DND-41 (cell line): ENCODE results near the gene SPACA6.

Experiments
- ATAC-seq: fragments of 200-7000 bp; cut with Tn5 transposase; 3 replicates; pipeline ENCODE4 v1.9.1; 2021; ENCODE audit warnings: low read depth; ENCODE audit not compliant: insufficient read depth
- DNase-seq: peaks from one replicate; pipeline ENCODE4 v3.0.0-alpha.2; 2020
- H2AFZ ChIP-seq: 2 replicates; pipeline ENCODE4 v1.6.0; 2012; ENCODE audit warnings: low read depth, low read length
- H3K27ac ChIP-seq: 2 replicates; pipeline ENCODE4 v1.5.1; 2012; ENCODE audit warnings: low read length, inconsistent platforms
- H3K27me3 ChIP-seq: fragments of 200-600 bp; sonication (generic); 2 replicates; pipeline ENCODE4 v1.6.0; 2012; ENCODE audit warnings: low read length, mild to moderate bottlenecking, inconsistent platforms; ENCODE audit not compliant: insufficient read depth, poor library complexity
- H3K36me3 ChIP-seq: 2 replicates; pipeline ENCODE4 v1.5.1; 2012; ENCODE audit warnings: low read length, inconsistent platforms; ENCODE audit not compliant: insufficient read depth
- H3K4me1 ChIP-seq: 2 replicates; pipeline ENCODE4 v1.5.1; 2012; ENCODE audit warnings: mild to moderate bottlenecking, low read length; ENCODE audit not compliant: insufficient read depth
- H3K4me2 ChIP-seq: 2 replicates; pipeline ENCODE4 v1.6.0; 2012; ENCODE audit warnings: mild to moderate bottlenecking, moderate library complexity, low read length, inconsistent platforms; ENCODE audit not compliant: insufficient read depth
- H3K4me3 ChIP-seq, 2 experiments: fragments of 200-600 bp in 1 of 2; shearing (Covaris generic) in 1 of 2; 2 replicates each; pipeline ENCODE4 v1.5.1; 2012 to 2016; ENCODE audit warnings: inconsistent platforms in 2 of 2, low read length in 2 of 2, mild to moderate bottlenecking in 2 of 2, low read depth in 1 of 2, moderate library complexity in 1 of 2
- H3K79me2 ChIP-seq: 2 replicates; pipeline ENCODE4 v1.6.0; 2012; ENCODE audit warnings: low read length, inconsistent platforms; ENCODE audit not compliant: insufficient read depth
- H3K9ac ChIP-seq: 2 replicates; pipeline ENCODE4 v1.6.0; 2012; ENCODE audit warnings: low read depth, mild to moderate bottlenecking, inconsistent platforms, low read length, moderate library complexity
- H3K9me3 ChIP-seq: 2 replicates; pipeline ENCODE4 v1.5.1; 2012; ENCODE audit warnings: low read length, moderate library complexity, mild to moderate bottlenecking, inconsistent platforms; ENCODE audit not compliant: insufficient read depth, severe bottlenecking
- H4K20me1 ChIP-seq: 2 replicates; pipeline ENCODE4 v1.6.0; 2012; ENCODE audit warnings: low read length; ENCODE audit not compliant: insufficient read depth
- CTCF ChIP-seq: IDR thresholded peaks from 2 replicates; pipeline ENCODE4 v1.5.1; 2012; ENCODE audit warnings: borderline replicate concordance, low read length, moderate library complexity, mild to moderate bottlenecking; ENCODE audit not compliant: poor library complexity, severe bottlenecking; ENCODE audit errors: extremely low read depth
- EZH2 ChIP-seq: IDR thresholded peaks from 3 replicates; pipeline ENCODE4 v1.6.1; 2012; ENCODE audit warnings: borderline replicate concordance, low read depth, mild to moderate bottlenecking, moderate library complexity, low read length, inconsistent platforms; ENCODE audit not compliant: severe bottlenecking

The SPACA6 gene

DNA sequence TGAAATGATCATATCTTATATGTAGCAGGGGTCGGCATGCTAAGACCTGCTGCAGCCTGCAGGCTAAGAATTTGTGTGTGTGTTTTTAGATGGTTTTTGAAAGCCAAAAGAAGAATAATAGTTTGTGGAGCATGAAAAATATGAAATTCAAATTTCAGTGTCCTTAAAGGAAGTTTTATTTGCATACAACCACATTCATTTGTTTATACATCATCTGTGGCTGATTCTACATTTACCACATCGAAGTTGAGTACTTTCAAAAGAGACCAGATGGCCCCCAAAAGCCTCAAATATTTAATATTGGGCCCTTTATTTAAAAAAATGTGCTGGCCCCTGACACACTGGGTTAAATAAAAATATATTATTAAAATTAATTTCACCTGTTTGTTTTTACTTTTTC lies 29.4 kb downstream of the SPACA6 start:
- peaks cover 2% of the 10 kb centered on the region; the same call in 1 of the 2 replicates for H4K20me1 ChIP-seq
- no peak overlapping the region for H2AFZ ChIP-seq
- H3K4me3 ChIP-seq = no peak overlapping the region
- no peaks in the 10 kb centered on the region for H3K4me1 ChIP-seq
- no peak for DNase-seq
- ATAC-seq = no peak
- H3K9ac ChIP-seq = no peak overlapping the region
- no peak overlapping the region for H3K27ac ChIP-seq
- no peak for TF ChIP-seq EZH2
- no peak for TF ChIP-seq CTCF
- H3K9me3 ChIP-seq = no peaks in the 10 kb centered on the region
- H3K36me3 ChIP-seq = no peaks in the 10 kb centered on the region
- no peaks in the 10 kb centered on the region for H3K79me2 ChIP-seq
- H3K27me3 ChIP-seq = no peaks in the 10 kb centered on the region
- H3K4me2 ChIP-seq = no peak overlapping the region

DNA sequence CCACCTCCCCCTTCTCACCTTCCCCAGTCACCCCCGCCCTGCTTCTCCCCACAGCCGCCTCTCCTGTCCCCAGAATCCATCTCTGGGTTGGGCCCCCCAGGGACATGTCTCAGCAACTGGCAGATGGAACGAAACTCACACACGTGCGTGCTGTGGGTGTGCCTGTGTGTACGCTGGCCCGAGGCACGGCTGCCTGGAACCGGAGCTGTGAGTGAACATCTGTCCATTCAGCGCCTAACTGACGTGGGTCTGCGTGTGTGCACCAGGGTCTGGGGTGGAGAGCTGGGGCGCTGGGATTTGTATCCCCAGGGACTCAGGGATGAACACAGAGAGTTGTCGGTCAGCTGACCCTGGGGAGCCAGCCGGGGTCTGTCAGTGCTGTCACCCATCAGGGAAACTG lies 31.4 kb downstream of the SPACA6 start:
- no peak overlapping the region for H3K27ac ChIP-seq
- peaks cover 2% of the 10 kb centered on the region; the same call in 1 of the 2 replicates for H4K20me1 ChIP-seq
- no peak overlapping the region for H3K4me2 ChIP-seq

GRCh38 chr19:51726049-51726448 lies 32.9 kb downstream of the SPACA6 start:
- no peaks in the 10 kb centered on the region for H3K27me3 ChIP-seq
- peaks cover 4% of the 10 kb centered on the region for H3K9me3 ChIP-seq
- TF ChIP-seq EZH2 = no peak
- TF ChIP-seq CTCF = no peak
- no peaks in the 10 kb centered on the region for H3K4me1 ChIP-seq
- no peak overlapping the region for H2AFZ ChIP-seq
- no peak overlapping the region for H3K4me3 ChIP-seq
- no peak for ATAC-seq
- H4K20me1 ChIP-seq = peaks cover 2% of the 10 kb centered on the region; the same call in 1 of the 2 replicates
- H3K27ac ChIP-seq = no peak overlapping the region
- DNase-seq = no peak
- H3K4me2 ChIP-seq = no peak overlapping the region
- H3K9ac ChIP-seq = no peak overlapping the region
- no peaks in the 10 kb centered on the region for H3K79me2 ChIP-seq
- no peaks in the 10 kb centered on the region for H3K36me3 ChIP-seq

More for the DNA sequence above, 31.4 kb downstream of the SPACA6 start:
- Histone ChIP-seq H3K27me3 (no peaks in the 10 kb centered on the region), H3K36me3 (no peaks in the 10 kb centered on the region), H2AFZ (no peak overlapping the region), H3K9ac (no peak overlapping the region), H3K79me2 (no peaks in the 10 kb centered on the region), H3K4me1 (no peaks in the 10 kb centered on the region), H3K4me3 (no peak overlapping the region), H3K9me3 (no peaks in the 10 kb centered on the region)
- ATAC-seq (no peak), DNase-seq (no peak)
- no peak for TF ChIP-seq CTCF
- TF ChIP-seq EZH2 = no peak
